OCI-LY1 (cell line): ENCODE measurements around the gene COPB2.
"Not testable (repeated sequence)": the region's sequence is repeated elsewhere in the genome, so short reads cannot be mapped to it uniquely, and the experiment has no call there.

Experiments
- H2AFZ ChIP-seq: fragments of 200-600 bp; sonication (generic), shearing (Covaris generic); 2 replicates; pipeline ENCODE4 v1.6.0; 2014; ENCODE audit warnings: antibody characterized with exemption, mild to moderate bottlenecking, low read length
- H3F3A ChIP-seq: fragments of 200-600 bp; sonication (generic), shearing (Covaris generic); 2 replicates; pipeline ENCODE4 v1.6.0; 2014; ENCODE audit warnings: mild to moderate bottlenecking, antibody characterized with exemption, low read length, moderate library complexity; ENCODE audit not compliant: insufficient read depth
- H3K27ac ChIP-seq: fragments of 200-600 bp; sonication (generic); 2 replicates; pipeline ENCODE4 v1.5.1; 2014; ENCODE audit warnings: low read length, mixed run types, mild to moderate bottlenecking, low read depth; ENCODE audit not compliant: poor library complexity, severe bottlenecking
- H3K27me3 ChIP-seq: fragments of 200-600 bp; sonication (generic); 2 replicates; pipeline ENCODE4 v1.6.0; 2014; ENCODE audit warnings: antibody characterized with exemption, mild to moderate bottlenecking, low read length, moderate library complexity; ENCODE audit not compliant: insufficient read depth
- H3K36me3 ChIP-seq: fragments of 200-600 bp; sonication (generic); 2 replicates; pipeline ENCODE4 v1.6.1; 2014; ENCODE audit warnings: mild to moderate bottlenecking, antibody characterized with exemption, low read length, moderate library complexity, mixed read lengths; ENCODE audit not compliant: insufficient read depth
- H3K4me1 ChIP-seq: fragments of 200-600 bp; sonication (generic); 2 replicates; pipeline ENCODE4 v1.5.1; 2014; ENCODE audit warnings: mild to moderate bottlenecking, low read length, moderate library complexity; ENCODE audit not compliant: insufficient read depth, severe bottlenecking
- H3K4me2 ChIP-seq: fragments of 200-600 bp; sonication (generic), shearing (Covaris generic); 2 replicates; pipeline ENCODE4 v1.6.1; 2014; ENCODE audit warnings: low read length
- H3K4me3 ChIP-seq: fragments of 200-600 bp; sonication (generic); 2 replicates; pipeline ENCODE4 v1.5.1; 2014; ENCODE audit warnings: low read length, low read depth, mild to moderate bottlenecking, mixed read lengths; ENCODE audit not compliant: poor library complexity, severe bottlenecking
- H3K79me2 ChIP-seq: fragments of 200-600 bp; shearing (Covaris generic); 2 replicates; pipeline ENCODE4 v1.6.1; 2016; ENCODE audit warnings: mixed run types, low read length, mixed read lengths; ENCODE audit not compliant: insufficient read depth
- H3K9ac ChIP-seq: fragments of 200-600 bp; sonication (generic), shearing (Covaris generic); 2 replicates; pipeline ENCODE4 v1.6.1; 2014; ENCODE audit warnings: mild to moderate bottlenecking, low read length, mixed read lengths
- H3K9me2 ChIP-seq: fragments of 200-600 bp; sonication (generic), shearing (Covaris generic); 2 replicates; pipeline ENCODE4 v1.6.1; 2014; ENCODE audit warnings: low read depth, mild to moderate bottlenecking, low read length, mixed read lengths
- H3K9me3 ChIP-seq: fragments of 200-600 bp; shearing (Covaris generic); 2 replicates; pipeline ENCODE4 v1.6.1; 2014; ENCODE audit warnings: low read length, mixed read lengths
- H4K20me1 ChIP-seq: fragments of 200-600 bp; sonication (generic), shearing (Covaris generic); 2 replicates; pipeline ENCODE4 v1.6.0; 2016; ENCODE audit warnings: mild to moderate bottlenecking, low read length; ENCODE audit not compliant: insufficient read depth
- EZH2 ChIP-seq: fragments of 200-600 bp; sonication (generic), shearing (Covaris generic); IDR thresholded peaks from 2 replicates; pipeline ENCODE4 v1.8.0; 2017; ENCODE audit warnings: borderline replicate concordance, mixed run types, mild to moderate bottlenecking, antibody characterized with exemption, low read length, moderate library complexity, mixed read lengths
- TF ChIP-seq, protein P1 (sequence below): fragments of 200-600 bp; sonication (generic), shearing (Covaris generic); IDR thresholded peaks from 2 replicates; pipeline ENCODE4 v1.5.1; 2017; ENCODE audit warnings: mild to moderate bottlenecking, antibody characterized with exemption, low read length, moderate library complexity, mixed read lengths

COPB2 gene

GRCh38 chr3:139340784-139341183, 48.7 kb downstream of the COPB2 start:
- peaks cover 16% of the 10 kb centered on the region for H3K79me2 ChIP-seq
- H2AFZ ChIP-seq = no peak overlapping the region
- no peak overlapping the region for H3K9ac ChIP-seq
- no peaks in the 10 kb centered on the region for H3K9me3 ChIP-seq
- no peaks in the 10 kb centered on the region for H3F3A ChIP-seq
- TF ChIP-seq, protein P1, sequence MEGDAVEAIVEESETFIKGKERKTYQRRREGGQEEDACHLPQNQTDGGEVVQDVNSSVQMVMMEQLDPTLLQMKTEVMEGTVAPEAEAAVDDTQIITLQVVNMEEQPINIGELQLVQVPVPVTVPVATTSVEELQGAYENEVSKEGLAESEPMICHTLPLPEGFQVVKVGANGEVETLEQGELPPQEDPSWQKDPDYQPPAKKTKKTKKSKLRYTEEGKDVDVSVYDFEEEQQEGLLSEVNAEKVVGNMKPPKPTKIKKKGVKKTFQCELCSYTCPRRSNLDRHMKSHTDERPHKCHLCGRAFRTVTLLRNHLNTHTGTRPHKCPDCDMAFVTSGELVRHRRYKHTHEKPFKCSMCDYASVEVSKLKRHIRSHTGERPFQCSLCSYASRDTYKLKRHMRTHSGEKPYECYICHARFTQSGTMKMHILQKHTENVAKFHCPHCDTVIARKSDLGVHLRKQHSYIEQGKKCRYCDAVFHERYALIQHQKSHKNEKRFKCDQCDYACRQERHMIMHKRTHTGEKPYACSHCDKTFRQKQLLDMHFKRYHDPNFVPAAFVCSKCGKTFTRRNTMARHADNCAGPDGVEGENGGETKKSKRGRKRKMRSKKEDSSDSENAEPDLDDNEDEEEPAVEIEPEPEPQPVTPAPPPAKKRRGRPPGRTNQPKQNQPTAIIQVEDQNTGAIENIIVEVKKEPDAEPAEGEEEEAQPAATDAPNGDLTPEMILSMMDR = no peak
- no peak for TF ChIP-seq EZH2
- H3K27me3 ChIP-seq = 0 out of 2 replicates have a peak, but pooled peaks cover 5% of the 10 kb centered on the region
- no peak overlapping the region for H3K27ac ChIP-seq
- H3K36me3 ChIP-seq = no peaks in the 10 kb centered on the region
- H3K4me3 ChIP-seq = no peak overlapping the region
- peaks cover 18% of the 10 kb centered on the region for H3K4me1 ChIP-seq
- H3K4me2 ChIP-seq = no peak overlapping the region
- H3K9me2 ChIP-seq = no peaks in the 10 kb centered on the region
- H4K20me1 ChIP-seq = no peaks in the 10 kb centered on the region

DNA sequence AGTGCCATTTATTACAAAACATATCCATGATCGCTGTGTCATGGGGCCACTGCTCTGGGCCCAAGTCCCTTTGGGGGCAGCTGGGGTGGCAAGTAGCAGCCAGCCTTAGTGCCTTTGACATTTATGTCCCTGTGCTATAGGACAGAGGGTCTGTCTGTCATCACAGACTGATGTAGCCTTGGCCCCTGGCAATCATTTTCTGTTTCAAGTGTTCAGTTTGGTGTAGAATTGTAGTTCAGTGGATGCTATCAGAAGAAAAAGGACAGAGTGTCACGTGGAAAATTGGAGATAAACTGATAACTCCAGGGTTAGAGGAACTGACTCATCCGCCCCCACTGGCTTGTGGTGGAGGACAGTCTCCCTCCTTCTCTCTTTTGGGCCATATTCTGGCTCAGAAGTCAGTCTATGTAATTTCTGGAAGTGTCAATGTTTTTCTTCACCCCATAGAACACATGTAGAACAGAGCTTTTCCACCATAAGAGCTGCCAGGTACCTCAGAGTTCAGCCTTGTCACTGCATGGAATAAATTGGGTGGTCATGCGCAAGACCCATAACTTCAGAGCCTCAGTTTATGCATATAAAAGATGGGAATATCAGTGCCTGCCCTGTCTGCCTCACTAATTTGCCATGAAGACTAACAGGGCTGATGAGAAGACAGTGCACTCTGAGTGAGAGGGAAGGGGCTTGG, 50.1 kb downstream of the COPB2 start:
- no peaks in the 10 kb centered on the region for H3K9me2 ChIP-seq
- H2AFZ ChIP-seq = no peak overlapping the region
- no peak overlapping the region for H3K4me2 ChIP-seq
- H3K79me2 ChIP-seq = peaks cover 4% of the 10 kb centered on the region
- TF ChIP-seq EZH2 = no peak
- TF ChIP-seq, protein P1 = no peak
- no peak overlapping the region for H3K9ac ChIP-seq
- no peaks in the 10 kb centered on the region for H4K20me1 ChIP-seq
- H3K4me1 ChIP-seq = peaks cover 4% of the 10 kb centered on the region
- H3K9me3 ChIP-seq = no peaks in the 10 kb centered on the region
- no peaks in the 10 kb centered on the region for H3K36me3 ChIP-seq
- no peaks in the 10 kb centered on the region for H3F3A ChIP-seq
- 0 out of 2 replicates have a peak, but pooled peaks cover 5% of the 10 kb centered on the region for H3K27me3 ChIP-seq
- no peak overlapping the region for H3K4me3 ChIP-seq
- no peak overlapping the region for H3K27ac ChIP-seq

GRCh38 chr3:139338405-139338804, 51.0 kb downstream of the COPB2 start:
- no peaks in the 10 kb centered on the region for H3K79me2 ChIP-seq
- no peaks in the 10 kb centered on the region for H3K9me2 ChIP-seq
- no peak overlapping the region for H3K9ac ChIP-seq
- no peaks in the 10 kb centered on the region for H4K20me1 ChIP-seq
- 0 out of 2 replicates have a peak, but pooled peaks cover 5% of the 10 kb centered on the region for H3K27me3 ChIP-seq
- peaks cover under 1% of the 10 kb centered on the region for H3K4me1 ChIP-seq
- no peak overlapping the region for H3K4me2 ChIP-seq
- H3K9me3 ChIP-seq = no peaks in the 10 kb centered on the region
- TF ChIP-seq, protein P1 = no peak
- no peak for TF ChIP-seq EZH2
- H3K4me3 ChIP-seq = no peak overlapping the region
- H3K27ac ChIP-seq = no peak overlapping the region
- no peaks in the 10 kb centered on the region for H3F3A ChIP-seq
- no peak overlapping the region for H2AFZ ChIP-seq
- H3K36me3 ChIP-seq = no peaks in the 10 kb centered on the region

GRCh38 chr3:139334675-139335074, 54.8 kb downstream of the COPB2 start:
- H3K9me2 ChIP-seq, H3K4me2 ChIP-seq, H3K79me2 ChIP-seq, H3K36me3 ChIP-seq, H3K9me3 ChIP-seq, H2AFZ ChIP-seq, H3K27me3 ChIP-seq, H4K20me1 ChIP-seq, H3K27ac ChIP-seq, H3K4me3 ChIP-seq, H3K9ac ChIP-seq, H3K4me1 ChIP-seq, H3F3A ChIP-seq: not testable (repeated sequence)
